GM19035 (cell line): ENCODE data around the gene ZBTB12.
A peak's percentile ranks its signal among the peaks of the same experiment; 100 is the strongest.
"Not testable (repeated sequence)": the region's sequence is repeated elsewhere in the genome, so short reads cannot be mapped to it uniquely, and the experiment has no call there.

Experiments used
- ATAC-seq: cut with Tn5 transposase; IDR thresholded peaks from one replicate; pipeline ENCODE4 v1.9.1; 2021; ENCODE audit not compliant: unreplicated experiment

Gene ZBTB12

GRCh38 chr6:31901953-31902643, at the start of gene ZBTB12:
TSS of gene ZBTB12 (minus strand) at chr6:31902086. CDS start at chr6:31901305, 781 bp downstream.
- peak; percentile 54 for ATAC-seq

GRCh38 chr6:31949926-31950548, 48.2 kb upstream of the ZBTB12 start:
- ATAC-seq = no peak

- ATAC-seq = no peak
Measured at GRCh38 chr6:31948753-31949413, 47.0 kb upstream of the ZBTB12 start.

GRCh38 chr6:31948306-31948705, 46.4 kb upstream of the ZBTB12 start:
- no peak for ATAC-seq

GRCh38 chr6:31947864-31948263, 46.0 kb upstream of the ZBTB12 start:
- no peak for ATAC-seq

GRCh38 chr6:31947070-31947675, 45.3 kb upstream of the ZBTB12 start:
- no peak for ATAC-seq

GRCh38 chr6:31946370-31946885, 44.5 kb upstream of the ZBTB12 start:
- ATAC-seq = no peak

- ATAC-seq = no peak
Measured at GRCh38 chr6:31945507-31946369, 43.9 kb upstream of the ZBTB12 start, which contains the start of gene CFB. TSS of gene CFB (plus strand) at chr6:31946095. CDS start at chr6:31946222, 127 bp downstream.

DNA sequence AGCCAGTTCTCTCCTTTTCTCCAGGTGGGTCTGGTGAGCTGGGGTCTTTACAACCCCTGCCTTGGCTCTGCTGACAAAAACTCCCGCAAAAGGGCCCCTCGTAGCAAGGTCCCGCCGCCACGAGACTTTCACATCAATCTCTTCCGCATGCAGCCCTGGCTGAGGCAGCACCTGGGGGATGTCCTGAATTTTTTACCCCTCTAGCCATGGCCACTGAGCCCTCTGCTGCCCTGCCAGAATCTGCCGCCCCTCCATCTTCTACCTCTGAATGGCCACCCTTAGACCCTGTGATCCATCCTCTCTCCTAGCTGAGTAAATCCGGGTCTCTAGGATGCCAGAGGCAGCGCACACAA, 43.2 kb upstream of the ZBTB12 start:
- ATAC-seq = no peak

- no peak for ATAC-seq
Measured at GRCh38 chr6:31943742-31944141, 41.9 kb upstream of the ZBTB12 start.

GRCh38 chr6:31940256-31940664, 38.4 kb upstream of the ZBTB12 start:
- no peak for ATAC-seq

DNA sequence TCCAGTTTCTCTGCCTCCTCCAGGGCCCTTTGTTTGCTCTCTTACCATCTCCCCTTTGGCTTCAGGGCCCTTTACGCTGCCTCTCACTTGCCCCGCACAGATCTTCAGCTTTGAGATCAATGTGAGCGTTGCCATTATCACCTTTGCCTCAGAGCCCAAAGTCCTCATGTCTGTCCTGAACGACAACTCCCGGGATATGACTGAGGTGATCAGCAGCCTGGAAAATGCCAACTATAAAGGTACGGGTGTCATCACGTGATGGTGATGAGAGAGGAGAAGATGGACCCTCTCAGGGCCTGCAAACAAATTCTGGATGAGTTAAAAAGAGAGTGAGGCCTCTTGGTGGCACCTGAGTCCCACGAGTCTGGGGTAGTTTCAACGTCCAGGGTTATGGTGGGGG, 33.9 kb upstream of the ZBTB12 start:
- no peak for ATAC-seq

DNA sequence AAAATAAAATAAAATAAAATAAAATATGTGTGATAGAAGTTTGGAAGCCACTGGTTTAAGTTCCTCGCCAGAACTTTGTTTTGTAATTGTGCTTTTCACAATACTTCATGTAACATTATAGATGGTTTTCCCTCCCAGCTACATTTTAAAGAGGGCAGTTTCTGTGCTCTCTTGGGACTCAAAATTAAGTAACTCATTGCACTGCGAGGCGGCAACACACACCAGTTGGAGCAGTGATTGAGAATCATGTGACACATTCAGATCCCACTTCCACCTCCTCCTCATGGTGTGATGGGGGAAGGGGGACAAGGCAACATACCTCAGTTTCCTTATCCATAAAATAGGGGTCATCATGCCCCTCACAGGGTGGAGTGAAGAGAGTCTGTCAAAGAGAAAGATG, 33.1 kb upstream of the ZBTB12 start:
- no peak for ATAC-seq

- no peak for ATAC-seq
Measured at GRCh38 chr6:31933537-31933936, 31.7 kb upstream of the ZBTB12 start.

GRCh38 chr6:31932137-31932536, 30.3 kb upstream of the ZBTB12 start:
- ATAC-seq = not testable (repeated sequence)

DNA sequence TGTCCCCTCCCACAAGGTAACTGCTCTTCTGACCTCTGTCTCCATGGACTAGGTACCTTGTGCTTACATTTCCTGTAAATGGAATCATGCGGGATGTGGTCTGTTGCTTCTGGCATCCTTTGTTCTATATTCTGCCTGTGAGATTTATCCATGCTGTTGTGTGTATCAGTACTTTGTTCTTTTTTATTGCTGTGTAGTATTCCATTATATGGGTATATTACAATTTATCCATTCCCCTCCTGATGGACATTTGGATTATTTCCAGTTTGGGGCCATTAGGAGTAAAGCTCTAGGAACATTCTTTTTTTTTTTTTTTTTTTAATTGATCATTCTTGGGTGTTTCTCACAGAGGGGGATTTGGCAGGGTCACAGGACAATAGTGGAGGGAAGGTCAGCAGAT, 29.1 kb upstream of the ZBTB12 start:
- ATAC-seq = no peak

- no peak for ATAC-seq
Measured at GRCh38 chr6:31928672-31928939, 26.7 kb upstream of the ZBTB12 start.

DNA sequence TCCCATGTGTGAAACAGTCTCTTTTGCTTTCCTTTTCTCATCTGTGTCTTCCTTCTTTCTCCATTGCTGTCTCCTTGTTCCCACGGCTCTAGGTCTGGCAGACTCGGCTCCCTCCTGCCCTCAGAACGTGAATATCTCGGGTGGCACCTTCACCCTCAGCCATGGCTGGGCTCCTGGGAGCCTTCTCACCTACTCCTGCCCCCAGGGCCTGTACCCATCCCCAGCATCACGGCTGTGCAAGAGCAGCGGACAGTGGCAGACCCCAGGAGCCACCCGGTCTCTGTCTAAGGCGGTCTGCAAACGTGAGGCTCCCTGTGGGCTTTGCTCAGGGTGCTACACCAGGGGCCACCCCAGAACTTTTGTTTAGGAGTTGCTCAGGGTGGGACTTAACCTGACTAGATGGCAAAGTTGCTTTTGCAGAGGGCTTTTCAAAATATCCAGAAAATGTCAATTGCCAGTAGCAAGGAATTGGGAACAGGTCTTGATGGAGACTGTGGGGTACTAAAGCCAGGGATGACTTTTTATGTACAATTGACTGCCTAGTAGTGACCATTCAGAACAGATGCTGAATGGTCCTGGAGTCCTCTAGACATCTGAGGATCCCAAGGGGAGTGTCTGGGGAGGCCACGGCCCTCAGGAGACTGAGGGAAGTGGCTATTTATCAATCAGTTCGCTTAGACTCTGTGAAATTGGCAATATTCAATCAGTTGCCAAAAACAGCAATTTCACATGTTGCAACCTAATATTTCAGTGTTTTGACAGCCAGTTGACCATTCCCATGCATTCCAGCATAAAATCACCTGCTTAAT, 26.2 kb upstream of the ZBTB12 start:
- ATAC-seq = no peak

DNA sequence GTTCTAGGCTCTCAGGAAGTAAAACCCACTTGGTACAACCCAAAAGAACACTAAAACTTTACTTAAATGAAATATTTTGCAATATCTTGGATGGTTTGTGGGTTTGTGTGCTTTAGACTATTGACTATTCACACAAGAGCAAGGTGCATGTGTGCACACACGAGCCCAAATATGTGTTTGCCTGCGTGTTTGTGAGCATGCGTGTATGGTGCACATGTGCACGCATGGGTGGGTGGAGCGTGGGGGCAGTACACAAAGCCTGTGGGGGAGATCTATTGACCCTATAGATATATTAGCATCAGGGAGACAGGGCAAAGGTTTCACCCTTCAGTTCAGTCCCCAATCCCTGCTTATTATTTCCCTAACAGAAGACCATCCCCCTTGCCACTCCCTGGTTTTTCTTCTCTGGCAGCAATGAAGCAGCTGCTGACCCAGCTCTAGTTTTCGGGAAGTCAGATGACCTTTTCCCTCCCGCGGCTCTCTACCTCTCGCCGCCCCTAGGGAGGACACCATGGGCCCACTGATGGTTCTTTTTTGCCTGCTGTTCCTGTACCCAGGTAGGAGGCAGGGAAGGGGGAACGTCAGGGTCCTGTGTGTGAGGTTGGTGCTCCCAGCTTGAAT, 25.5 kb upstream of the ZBTB12 start, which contains the start of gene C2:
C2 (plus strand) TSS at position 476 of the 621 bp plus-strand sequence; CDS start at position 512, 36 bp downstream.
- ATAC-seq = no peak
